Stimulated activated CD4-positive, alpha-beta T cell treated with anti-CD3 and anti-CD28 coated beads, Interleukin-2, amount 100 ng/mL, for 24 hours (primary cell): Measurements from ENCODE around the gene RAD9A.
"Not testable (repeated sequence)": the region's sequence is repeated elsewhere in the genome, so short reads cannot be mapped to it uniquely, and the experiment has no call there.

Experiments
- DNase-seq, 2 donors: peaks; one replicate each; pipeline ENCODE4 v3.0.0-alpha.2; 2020

RAD9A gene

DNA sequence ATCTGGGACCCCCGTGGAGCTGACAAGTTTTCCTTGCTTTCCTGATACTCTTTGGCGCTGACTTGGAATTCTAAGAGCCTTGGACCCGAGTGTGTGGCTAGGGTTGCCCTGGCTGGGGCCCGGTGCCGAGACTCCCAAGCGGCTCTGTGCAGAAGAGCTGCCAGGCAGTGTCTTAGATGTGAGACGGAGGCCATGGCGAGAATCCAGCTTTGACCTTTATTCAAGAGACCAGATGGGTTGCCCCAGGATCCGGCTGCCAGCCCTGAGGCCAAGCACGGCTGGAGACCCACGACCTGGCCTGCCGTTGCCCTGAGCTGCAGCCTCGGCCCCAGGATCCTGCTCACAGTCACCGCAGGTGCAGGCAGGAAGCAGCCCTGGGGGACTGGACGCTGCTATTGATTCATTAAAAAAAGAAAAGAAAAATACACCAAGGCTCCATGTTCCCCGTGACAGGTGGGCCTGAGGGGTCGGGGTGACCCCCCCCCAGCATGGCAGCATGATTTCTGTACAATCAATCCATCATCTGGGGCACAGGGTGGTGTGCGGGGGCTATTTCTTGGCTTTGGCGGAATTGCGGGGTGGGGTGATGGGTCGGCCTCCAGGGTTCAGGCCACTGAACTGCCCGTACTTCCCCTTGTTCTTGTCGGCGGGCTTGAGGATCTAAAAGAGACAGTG is 6.3 kb downstream of the RAD9A start:
- no peak for DNase-seq

DNA sequence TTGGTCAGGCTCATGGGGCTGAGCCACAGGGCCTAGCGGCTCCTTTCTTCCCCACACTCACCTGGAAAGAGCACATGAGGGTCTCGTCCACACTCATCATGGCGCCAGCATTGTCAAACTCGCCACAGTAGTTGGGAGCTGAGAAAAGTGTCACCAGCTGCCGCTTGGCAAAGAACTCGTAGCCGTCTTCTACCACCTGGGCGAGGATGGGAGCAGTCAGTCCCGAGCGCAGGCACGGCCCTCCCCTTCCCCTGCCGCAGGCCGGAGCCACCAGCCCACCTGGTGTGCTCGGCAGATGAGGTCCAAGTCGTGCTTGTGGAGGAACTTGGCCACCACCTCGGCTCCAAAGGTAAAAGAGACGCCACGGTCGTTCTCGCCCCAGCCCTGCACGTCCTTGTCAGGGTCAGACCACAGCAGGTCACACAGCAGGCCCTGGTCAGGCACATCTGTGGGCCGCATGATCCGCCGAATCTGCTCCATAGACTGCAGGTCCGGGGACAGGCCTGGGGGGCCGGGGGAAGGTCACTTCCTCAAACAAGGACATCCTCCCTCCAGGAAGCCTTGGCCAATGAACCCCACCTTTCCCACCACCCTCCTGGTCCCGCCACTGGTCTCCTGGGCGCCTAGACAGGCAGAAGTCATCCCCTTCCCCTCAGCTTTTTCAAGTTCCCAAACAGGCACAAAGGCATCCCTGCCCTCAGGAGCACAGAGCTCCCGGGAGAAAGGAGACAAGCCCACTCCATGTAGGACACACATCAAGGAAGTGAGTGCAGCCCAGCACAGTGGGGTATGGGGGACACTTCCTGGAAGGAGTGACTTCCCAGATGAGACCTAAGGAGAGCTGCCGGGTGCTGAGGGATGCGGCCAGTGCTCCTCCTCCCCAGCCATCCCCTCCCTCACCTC is 7.1 kb downstream of the RAD9A start:
- no peak for DNase-seq

DNA sequence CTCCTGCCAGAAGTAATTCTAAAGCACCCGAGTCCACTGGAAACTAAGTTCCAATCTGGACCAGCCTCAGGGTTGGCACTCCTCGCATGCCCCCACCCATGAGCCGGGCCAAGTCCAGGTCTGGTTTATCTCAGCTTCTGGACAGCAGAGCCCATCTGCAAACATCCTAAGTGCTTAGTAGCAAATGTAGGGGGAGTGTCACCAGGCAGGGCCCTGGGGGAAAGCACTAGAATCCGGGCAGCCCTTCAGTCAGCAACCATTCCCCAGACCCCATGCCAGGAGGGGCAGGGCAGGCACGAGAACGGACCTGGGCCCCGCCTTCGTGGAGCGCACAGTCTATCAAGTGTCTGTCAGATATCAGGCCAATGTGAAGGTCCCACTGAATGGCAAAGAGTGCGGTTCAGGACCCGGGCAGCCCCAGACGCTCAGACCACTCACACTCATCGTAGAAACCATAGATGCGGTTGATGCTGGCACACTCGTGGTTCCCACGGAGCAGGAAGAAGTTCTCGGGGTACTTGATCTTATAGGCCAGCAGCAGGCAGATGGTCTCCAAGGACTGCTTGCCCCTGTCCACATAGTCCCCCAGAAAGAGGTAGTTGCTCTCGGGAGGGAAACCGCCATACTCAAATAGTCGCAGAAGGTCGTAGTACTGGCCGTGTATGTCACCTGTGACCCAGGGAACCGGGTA is 8.6 kb downstream of the RAD9A start:
- DNase-seq: peak in 1 of 2 donors; percentile 26

DNA sequence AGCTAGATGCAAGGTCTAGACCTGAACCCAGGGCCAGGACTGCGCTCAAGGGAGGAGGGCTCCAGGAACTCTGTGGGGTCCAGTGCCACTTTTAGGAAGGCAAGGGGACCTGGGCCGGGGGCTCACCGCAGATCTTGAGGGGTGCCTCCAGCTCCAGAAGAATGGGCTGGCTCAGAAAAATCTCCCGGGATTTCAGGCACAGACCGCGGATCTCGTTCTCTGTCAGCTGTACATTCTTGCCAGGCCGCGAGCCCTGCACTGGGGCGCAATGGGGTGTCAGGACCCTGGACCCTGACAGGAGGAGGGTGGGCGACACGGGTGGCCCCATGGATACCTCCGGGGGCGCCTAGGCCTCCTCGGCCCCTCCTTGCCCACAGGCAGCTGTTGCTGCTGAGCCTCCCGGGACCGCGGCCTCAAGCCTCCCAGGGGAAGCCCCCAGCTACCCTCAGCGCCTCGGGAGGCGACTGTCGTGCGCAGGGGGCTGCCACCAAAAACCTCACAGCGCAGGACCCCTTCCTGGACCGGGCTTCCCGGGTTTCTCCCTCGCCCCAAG is 9.2 kb downstream of the RAD9A start:
- DNase-seq: peak in 1 of 2 donors; percentile 25

DNA sequence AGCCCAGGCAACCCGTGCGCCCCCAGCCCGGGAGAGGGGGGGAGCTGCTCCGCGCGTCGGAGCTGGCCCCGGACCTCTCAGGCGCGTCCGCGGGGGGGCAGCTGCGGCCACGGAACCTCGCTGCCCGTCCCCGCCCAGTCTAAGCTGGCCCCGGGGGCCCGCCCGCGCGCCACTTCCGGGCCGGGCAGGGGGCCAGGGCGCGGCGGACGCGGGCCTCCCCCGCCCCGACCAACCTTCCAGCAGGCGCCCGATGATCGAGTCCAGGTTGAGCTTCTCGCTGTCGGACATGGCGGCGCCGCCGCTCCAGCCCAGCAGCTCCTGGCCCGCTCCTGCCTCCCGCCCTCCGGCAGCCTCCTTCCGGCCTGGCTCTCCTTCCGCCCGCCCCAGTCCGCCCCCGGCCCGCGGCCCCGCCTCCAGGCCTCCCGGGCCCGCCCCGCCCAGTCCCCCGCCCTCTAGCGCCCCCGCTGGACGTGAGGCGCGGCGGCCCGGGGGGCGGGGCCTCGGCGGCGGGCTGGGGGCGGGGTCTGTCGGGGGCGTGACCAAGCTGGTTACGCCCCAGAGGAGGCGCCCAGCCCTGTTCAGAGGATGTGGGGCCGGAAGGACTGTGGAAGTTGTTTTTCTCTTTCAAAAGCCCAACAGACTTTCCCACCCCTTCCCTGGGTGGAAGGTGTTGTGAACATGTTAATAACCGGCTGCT is 9.9 kb downstream of the RAD9A start, which contains the start of gene PPP1CA:
PPP1CA (minus strand) TSS at position 364 of the 697 bp plus-strand sequence; CDS start at position 288, 76 bp downstream.
- DNase-seq: peak; percentile 90 to 91

DNA sequence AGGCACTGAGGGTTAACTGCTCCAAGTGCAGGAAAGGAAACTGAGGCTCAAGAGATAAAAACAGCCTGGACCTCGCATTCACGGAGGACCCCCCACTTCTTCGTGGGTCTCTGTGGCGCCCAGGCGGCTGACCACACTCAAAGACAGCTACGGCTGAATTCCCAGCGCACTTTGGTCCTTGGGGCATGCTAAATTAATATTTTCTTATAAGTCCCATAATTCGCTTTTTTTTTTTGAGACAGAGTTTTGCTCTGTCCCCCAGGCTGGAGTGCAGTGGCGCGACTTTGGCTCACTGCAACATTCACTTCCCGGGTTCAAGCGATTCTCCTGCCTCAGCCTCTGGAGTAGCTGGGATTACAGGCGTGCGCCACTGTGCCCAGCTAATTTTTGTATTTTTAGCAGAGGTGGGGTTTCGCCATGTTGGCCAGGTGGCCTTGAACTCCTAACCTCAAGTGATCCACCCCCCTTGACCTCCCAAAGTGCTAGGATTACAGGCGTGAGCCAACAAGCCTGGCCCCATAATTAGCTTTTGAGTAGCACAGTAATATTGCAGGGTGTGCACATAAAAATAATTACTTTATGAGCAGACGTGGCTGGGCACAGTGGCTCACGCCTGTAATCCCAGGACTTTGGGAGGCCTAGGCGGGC is 10.5 kb downstream of the RAD9A start:
- not testable (repeated sequence) for DNase-seq

DNA sequence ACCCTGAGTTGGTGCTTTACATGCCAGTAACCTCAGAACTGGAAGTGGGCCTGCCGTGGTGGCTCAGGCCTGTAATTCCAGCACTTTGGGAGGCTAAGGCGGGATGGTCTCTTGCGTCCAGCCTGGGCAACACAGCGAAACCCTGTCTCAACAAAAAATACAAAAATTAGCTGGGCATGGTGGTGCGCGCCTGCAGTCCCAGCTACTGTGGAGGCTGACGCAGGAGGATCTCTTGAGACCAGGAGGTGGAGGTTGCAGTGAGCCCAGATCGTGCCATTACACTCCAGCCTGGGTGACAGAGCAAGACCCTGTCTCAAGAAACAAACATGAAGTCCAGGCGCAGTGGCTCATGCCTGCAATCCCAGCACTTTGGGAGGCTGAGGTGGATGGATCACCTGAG is 11.3 kb downstream of the RAD9A start:
- not testable (repeated sequence) for DNase-seq

DNA sequence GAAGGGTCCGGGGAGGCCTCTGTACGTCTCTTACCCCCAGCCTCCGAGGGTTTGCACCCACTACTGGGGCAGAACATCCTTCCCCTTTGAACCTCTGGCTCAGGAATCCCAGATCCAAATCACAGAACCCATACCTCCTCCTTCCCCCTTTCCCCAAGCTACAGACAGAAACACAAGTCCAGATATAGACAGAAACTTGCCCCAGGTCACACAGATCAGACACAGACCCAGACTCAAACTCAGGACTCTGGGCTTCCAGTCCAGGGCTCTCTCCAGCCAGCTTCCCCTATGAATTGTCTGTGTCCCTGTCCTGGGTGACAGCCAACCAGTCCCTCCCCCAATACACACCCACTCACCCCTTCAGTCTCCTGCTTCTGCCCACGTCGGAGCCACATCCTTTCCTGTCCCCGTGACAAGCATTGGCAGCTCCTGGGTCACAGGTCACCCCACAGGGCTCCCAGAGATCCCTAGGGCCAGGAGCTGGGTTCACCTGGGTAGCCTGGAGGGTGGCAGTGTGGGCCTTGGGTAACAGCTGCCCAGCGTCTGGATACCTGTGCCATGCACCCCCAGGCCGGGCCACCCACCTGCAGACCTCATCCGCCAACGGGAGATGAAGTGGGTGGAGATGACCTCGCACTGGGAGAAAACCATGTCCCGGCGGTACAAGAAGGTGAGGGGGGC is 12.9 kb downstream of the RAD9A start:
- DNase-seq: peak; percentile 49 to 61

DNA sequence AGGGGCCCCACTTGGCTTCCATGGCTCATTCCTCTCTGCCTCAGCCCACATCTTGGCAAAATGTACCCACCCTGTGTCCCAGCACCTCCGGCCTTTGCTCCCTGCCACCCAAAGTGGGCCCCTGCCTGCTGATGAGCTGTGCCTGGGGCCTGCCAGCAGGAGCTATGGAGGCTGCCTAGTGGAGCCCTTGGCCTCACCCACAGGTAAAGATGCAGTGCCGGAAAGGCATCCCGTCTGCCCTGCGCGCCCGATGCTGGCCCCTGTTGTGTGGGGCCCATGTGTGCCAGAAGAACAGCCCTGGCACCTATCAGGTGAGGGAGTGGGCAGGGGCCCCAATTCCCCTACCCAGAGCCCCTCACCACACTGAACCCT is 13.4 kb downstream of the RAD9A start:
- peak; percentile 45 to 50 for DNase-seq

DNA sequence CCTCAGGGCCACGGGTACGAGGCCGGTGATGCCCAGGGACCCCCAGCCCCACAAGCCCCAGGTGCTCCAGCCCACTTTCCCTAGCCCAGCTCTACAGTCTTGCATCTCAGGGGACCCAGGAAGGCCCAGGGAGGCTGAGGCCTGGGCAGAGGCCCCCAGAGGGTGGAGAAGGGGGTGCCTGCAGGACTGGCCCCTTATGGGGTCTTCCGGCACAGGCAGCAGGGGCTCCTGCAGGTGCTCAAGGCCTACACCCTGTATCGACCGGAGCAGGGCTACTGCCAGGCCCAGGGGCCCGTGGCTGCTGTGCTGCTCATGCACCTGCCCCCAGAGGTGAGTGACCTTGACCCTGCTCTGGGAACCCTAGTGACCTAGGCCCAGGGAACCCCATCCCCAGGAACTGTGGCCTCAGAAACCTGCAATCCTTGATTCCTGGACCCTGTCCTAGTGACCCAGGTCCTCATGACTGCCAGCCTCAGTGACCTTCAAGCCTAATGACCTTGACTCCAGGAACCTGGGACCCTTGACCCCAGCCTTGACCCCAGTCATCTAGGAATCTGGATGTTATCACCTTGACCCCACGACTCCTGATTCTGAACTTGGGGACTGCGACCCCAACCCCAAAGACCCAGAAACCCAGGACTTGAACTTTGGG is 14.0 kb downstream of the RAD9A start:
- DNase-seq: no peak

DNA sequence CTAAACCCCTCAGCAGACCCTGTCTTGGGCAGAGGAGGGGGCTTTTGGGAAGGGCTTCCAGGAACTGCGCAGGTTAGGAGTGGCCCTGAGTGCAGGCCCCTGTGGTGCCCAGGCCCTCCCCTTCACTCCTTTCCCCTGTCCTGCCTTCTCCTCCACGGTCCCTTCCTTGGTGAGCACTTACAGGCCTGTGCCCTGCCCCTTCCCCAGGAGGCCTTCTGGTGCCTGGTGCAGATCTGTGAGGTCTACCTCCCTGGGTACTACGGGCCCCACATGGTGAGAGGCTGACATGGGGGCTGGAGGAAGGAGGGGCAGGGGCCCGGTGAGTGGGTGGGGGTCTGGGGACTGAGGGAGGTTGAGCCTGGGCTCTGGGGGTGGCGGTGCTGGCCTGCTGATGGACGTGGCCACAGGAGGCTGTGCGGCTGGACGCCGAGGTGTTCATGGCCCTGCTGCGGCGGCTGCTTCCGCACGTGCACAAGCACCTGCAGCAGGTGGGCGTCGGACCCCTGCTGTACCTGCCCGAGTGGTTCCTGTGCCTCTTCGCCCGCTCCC is 14.7 kb downstream of the RAD9A start:
- DNase-seq: no peak

DNA sequence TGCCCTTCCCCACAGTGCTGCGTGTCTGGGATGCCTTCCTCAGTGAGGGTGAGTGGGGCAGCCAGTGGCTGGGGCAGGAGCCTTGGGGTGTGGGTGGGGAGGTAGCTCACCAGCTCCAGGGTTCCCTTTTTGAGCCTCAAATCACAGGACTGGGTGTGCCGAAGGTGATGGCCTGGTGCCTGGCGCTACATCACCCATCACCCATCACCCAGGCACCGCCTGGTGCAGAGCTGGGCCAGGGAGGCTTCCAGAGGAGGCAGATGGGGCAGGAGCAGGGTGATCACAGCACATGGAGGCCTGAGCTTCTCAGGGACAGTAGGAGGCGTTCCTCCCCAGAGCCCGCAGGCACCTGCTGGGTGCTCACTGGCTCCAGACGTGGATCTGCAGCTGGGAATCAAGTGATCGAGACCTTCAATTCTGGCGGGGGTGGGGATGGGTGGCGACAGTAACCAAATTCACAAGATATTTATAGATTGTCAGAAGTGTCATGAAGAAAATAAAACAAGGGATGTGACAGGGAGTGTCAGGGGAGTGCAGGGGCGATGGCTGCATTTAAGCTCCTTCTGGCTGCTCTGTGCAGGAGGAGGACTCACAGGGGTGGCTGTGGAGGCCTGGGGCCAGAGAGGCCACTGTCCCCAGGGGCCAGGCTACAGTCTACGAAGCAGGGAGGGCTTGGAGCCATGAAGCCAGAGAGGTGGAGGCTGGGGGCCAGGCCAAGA is 15.3 kb downstream of the RAD9A start:
- DNase-seq: peak; percentile 38 to 45

DNA sequence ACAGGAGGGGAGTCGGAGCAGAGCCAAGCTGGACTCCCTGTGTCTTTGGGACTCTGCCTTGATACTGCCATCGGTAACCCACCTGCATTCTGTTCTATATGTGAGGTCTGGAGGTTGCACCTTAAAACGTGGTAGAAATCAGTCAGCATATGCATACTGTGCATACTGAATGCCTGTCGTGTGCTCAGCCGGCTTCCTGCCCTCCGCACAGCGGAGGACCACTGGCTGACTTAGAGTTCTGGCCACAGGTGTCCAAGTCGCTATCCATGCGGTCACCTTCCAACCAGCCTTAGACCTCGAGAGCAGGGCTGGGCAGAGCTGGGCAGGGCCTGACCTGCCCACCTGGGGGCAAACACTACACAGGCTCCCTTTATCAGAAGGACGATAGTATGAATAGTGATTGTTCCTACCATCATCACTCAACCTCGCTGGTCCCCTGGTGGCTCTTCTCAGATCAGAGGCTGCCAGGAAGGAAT is 15.9 kb downstream of the RAD9A start:
- DNase-seq: no peak

DNA sequence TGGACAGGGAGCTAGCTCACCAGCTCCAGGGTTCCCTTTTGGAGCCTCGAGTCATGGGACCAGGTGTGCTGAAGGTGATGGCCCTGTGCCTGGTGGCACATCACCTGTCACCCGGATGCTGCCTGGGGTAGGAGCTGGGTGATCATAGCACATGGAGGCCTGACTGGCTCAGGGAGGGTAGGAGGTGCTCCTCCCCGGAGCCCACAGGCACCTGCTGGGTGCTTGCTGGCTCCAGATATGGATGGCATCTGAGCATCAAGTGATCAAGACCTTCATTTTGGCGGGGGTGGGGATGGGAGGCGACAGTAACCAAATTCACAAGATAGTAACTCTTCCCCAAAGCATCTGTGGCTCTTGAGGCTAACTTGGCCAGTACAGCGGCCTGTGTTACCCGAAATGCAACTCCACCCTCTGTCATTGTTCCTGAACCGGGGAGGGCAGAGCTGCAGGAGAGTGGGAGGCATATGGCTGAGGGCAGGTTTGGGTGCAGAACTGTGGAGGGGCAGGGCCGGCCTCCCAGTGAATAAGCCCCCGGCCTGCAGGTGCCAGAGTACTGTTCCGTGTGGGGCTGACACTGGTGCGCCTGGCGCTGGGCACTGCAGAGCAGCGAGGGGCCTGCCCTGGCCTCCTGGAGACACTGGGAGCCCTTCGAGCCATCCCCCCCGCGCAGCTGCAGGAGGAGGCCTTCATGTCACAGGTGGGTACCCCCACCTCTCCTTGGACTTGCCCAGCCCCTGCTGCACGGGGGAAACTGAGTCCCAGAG is 16.8 kb downstream of the RAD9A start:
- peak in 1 of 2 donors; percentile 33 for DNase-seq

DNA sequence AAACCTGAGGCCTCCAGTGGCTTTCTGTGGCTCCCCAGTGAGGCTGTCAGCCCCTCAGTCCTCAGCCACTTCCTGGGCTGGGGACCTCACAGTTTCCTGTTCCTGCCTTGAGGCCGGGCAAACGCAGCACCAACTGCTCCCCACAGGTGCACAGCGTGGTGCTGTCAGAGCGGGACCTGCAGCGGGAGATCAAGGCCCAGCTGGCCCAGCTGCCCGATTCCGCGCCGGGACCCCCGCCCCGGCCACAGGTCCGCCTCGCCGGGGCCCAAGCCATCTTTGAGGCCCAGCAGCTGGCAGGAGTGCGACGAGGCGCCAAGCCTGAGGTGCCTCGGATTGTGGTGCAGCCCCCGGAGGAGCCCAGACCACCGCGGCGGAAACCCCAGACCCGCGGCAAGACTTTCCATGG is 17.5 kb downstream of the RAD9A start:
- DNase-seq: peak; percentile 63 to 74

DNA sequence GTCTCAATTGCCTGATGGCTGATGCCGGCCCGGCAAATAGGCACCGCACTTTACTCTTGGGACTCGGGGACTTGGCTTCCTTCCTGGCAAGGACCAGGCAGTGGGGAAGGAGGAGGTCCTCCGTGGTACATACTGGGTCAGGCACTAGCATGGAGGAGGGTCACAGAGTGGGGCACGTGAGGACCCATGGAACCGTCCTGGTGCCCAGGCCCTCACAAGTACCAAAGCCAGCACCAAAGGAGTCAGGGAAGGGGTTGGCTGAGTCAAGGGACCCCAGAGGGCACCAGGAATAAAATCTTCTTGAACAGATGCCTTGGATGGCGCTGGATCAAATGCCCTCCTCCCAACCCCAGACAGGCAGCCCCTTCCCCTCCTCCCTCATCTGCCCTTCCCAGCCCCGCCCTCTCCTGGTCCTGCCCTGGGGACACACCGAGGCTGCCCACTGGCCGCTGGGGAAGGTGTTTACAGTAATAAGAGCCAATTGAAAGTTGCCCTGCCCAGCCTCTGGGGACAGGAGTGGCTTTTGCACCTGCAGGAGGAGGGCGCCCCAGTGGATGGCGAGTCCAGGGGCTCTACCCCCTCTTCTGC is 18.1 kb downstream of the RAD9A start:
- DNase-seq: peak in 1 of 2 donors; percentile 37

DNA sequence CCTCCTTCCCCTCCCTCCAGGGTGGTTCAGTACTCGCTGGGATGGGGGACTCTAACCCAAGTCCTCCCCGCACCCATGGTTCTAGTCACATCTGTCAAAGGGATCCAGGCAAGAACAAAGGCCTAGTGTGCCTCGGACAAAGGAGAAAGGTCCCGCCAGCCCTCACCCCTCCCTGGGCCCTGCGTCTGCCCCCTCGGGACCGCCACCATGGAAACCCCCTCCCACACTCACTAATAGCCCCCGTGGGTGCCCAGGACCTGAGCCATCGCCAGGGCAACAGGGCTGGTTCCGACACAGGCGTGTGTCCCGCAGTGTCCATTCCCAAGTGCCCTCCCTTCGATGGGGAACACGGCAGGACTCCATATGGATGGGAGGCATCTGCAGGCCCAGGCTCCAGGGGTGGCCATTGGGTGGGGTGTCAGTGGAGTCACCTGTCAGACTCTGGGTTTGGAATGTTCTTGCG is 18.6 kb downstream of the RAD9A start:
- DNase-seq: no peak
